Measurements from ENCODE around the gene ERF.

Gene ERF

GRCh38 chr19:42229855-42230351 is 25.0 kb downstream of the ERF start:
- H3K9me3 ChIP-seq (ENCODE audit: low read length), result no peaks in the 10 kb centered on the region
- no peaks in the 10 kb centered on the region for H3K9me2 ChIP-seq (ENCODE audit: low read depth, low read length)
- no peaks in the 10 kb centered on the region for H4K20me1 ChIP-seq (ENCODE audit: insufficient read depth, low read length)
- H2AFZ ChIP-seq (ENCODE audit: low read length), result no peak overlapping the region
- H3K36me3 ChIP-seq (ENCODE audit: insufficient read depth, low read length), result peaks cover 93% of the 10 kb centered on the region
- TF ChIP-seq EZH2 (IDR thresholded peaks at IDR 0.05; ENCODE audit: borderline replicate concordance, low read length) (no peak), CTCF (IDR thresholded peaks at IDR 0.05; ENCODE audit: low read length) (no peak)
- no peaks in the 10 kb centered on the region for H3K79me2 ChIP-seq (ENCODE audit: insufficient read depth, low read length)
- no peak overlapping the region for H3K4me2 ChIP-seq (ENCODE audit: low read length)
- peak overlapping the region; percentile 23 for H3K27ac ChIP-seq (ENCODE audit: low read depth, low read length, poor library complexity, severe bottlenecking)
- H3K27me3 ChIP-seq (ENCODE audit: insufficient read depth, low read length), result no peaks in the 10 kb centered on the region
- H3K4me3 ChIP-seq (ENCODE audit: low read depth, low read length, poor library complexity, severe bottlenecking), result no peak overlapping the region
- H3K4me1 ChIP-seq (ENCODE audit: insufficient read depth, low read length, severe bottlenecking), result peaks cover 11% of the 10 kb centered on the region
- H3K9ac ChIP-seq (ENCODE audit: low read length), result peak overlapping the region; percentile 3; the same call in 1 of the 2 replicates
- H3F3A ChIP-seq (ENCODE audit: insufficient read depth, low read length), result no peaks in the 10 kb centered on the region

GRCh38 chr19:42229301-42229854 is 25.6 kb downstream of the ERF start:
- Histone ChIP-seq H2AFZ (ENCODE audit: low read length) (no peak overlapping the region), H3K27me3 (ENCODE audit: insufficient read depth, low read length) (no peaks in the 10 kb centered on the region), H3K4me1 (ENCODE audit: insufficient read depth, low read length, severe bottlenecking) (peaks cover 11% of the 10 kb centered on the region), H3K9me3 (ENCODE audit: low read length) (no peaks in the 10 kb centered on the region), H4K20me1 (ENCODE audit: insufficient read depth, low read length) (no peaks in the 10 kb centered on the region), H3K4me3 (ENCODE audit: low read depth, low read length, poor library complexity, severe bottlenecking) (no peak overlapping the region), H3K9ac (ENCODE audit: low read length) (peak overlapping the region; percentile 3; the same call in 1 of the 2 replicates), H3F3A (ENCODE audit: insufficient read depth, low read length) (no peaks in the 10 kb centered on the region), H3K9me2 (ENCODE audit: low read depth, low read length) (no peaks in the 10 kb centered on the region), H3K36me3 (ENCODE audit: insufficient read depth, low read length) (peaks cover 93% of the 10 kb centered on the region), H3K4me2 (ENCODE audit: low read length) (no peak overlapping the region), H3K27ac (ENCODE audit: low read depth, low read length, poor library complexity, severe bottlenecking) (peak overlapping the region; percentile 23), H3K79me2 (ENCODE audit: insufficient read depth, low read length) (no peaks in the 10 kb centered on the region)
- TF ChIP-seq EZH2 (IDR thresholded peaks at IDR 0.05; ENCODE audit: borderline replicate concordance, low read length) (no peak), CTCF (IDR thresholded peaks at IDR 0.05; ENCODE audit: low read length) (no peak; the same call in 1 of the 2 replicates)

GRCh38 chr19:42228641-42229040 is 26.3 kb downstream of the ERF start:
- Histone ChIP-seq H3K27me3 (ENCODE audit: insufficient read depth, low read length) (no peaks in the 10 kb centered on the region), H3F3A (ENCODE audit: insufficient read depth, low read length) (no peaks in the 10 kb centered on the region), H3K4me2 (ENCODE audit: low read length) (no peak overlapping the region), H3K4me1 (ENCODE audit: insufficient read depth, low read length, severe bottlenecking) (peaks cover 11% of the 10 kb centered on the region), H4K20me1 (ENCODE audit: insufficient read depth, low read length) (no peaks in the 10 kb centered on the region), H3K9ac (ENCODE audit: low read length) (no peak overlapping the region), H3K9me3 (ENCODE audit: low read length) (no peaks in the 10 kb centered on the region), H3K4me3 (ENCODE audit: low read depth, low read length, poor library complexity, severe bottlenecking) (no peak overlapping the region), H3K79me2 (ENCODE audit: insufficient read depth, low read length) (no peaks in the 10 kb centered on the region), H3K36me3 (ENCODE audit: insufficient read depth, low read length) (peaks cover 90% of the 10 kb centered on the region), H3K9me2 (ENCODE audit: low read depth, low read length) (no peaks in the 10 kb centered on the region), H2AFZ (ENCODE audit: low read length) (no peak overlapping the region), H3K27ac (ENCODE audit: low read depth, low read length, poor library complexity, severe bottlenecking) (no peak overlapping the region)
- no peak for TF ChIP-seq EZH2 (IDR thresholded peaks at IDR 0.05; ENCODE audit: borderline replicate concordance, low read length)
- TF ChIP-seq CTCF (IDR thresholded peaks at IDR 0.05; ENCODE audit: low read length), result no peak
